ENCODE measurements around the gene POLRMT. TPM values are rescaled to one million over a fixed set of nuclear protein-coding genes. Genes with fewer than 3 reads are reported as not detected.
A peak's percentile ranks its signal among the peaks of the same experiment; 100 is the strongest.

Gene POLRMT
- polyA plus RNA-seq, 1 donor from 2014 or later: 41.9 TPM

GRCh38 chr19:645912-646778 lies 12.8 kb upstream of the POLRMT start:
- H3K27ac Mint-ChIP-seq: peak overlapping the region in 2 of 3 donors; percentile 80 to 85

GRCh38 chr19:644789-645188 lies 11.5 kb upstream of the POLRMT start:
- Mint-ChIP-seq H3K27ac (peak overlapping the region in 2 of 3 donors; percentile 59 to 81), H3K36me3 (peaks cover 4% of the 10 kb centered on the region), H3K27me3 (no peaks in the 10 kb centered on the region), H3K4me1 (peaks cover 0 to 10% (median 9%) of the 10 kb centered on the region in 3 donors), H3K9me3 (no peaks in the 10 kb centered on the region), H3K4me3 (no peak overlapping the region)

More at GRCh38 chr19:645912-646778, 12.8 kb upstream of the POLRMT start:
- peaks cover 4% of the 10 kb centered on the region for H3K36me3 Mint-ChIP-seq
- H3K4me3 Mint-ChIP-seq: peak overlapping the region in 3 of 4 donors; percentile 28 to 85 (median 58)
- H3K9me3 Mint-ChIP-seq: no peaks in the 10 kb centered on the region
- H3K4me1 Mint-ChIP-seq: peaks cover 0 to 10% (median 9%) of the 10 kb centered on the region in 3 donors
- H3K27me3 Mint-ChIP-seq: no peaks in the 10 kb centered on the region

- peak overlapping the region in 1 of 4 donors; percentile 32 for H3K4me3 Mint-ChIP-seq
- H3K9me3 Mint-ChIP-seq: no peaks in the 10 kb centered on the region
- peaks cover 4% of the 10 kb centered on the region for H3K36me3 Mint-ChIP-seq
- peak overlapping the region in 1 of 3 donors; percentile 81 for H3K27ac Mint-ChIP-seq
- H3K27me3 Mint-ChIP-seq: no peaks in the 10 kb centered on the region
- peaks cover 2 to 11% (median 11%) of the 10 kb centered on the region in 3 donors for H3K4me1 Mint-ChIP-seq
Observed at GRCh38 chr19:644363-644762, 11.0 kb upstream of the POLRMT start.

GRCh38 chr19:643736-644135 lies 10.4 kb upstream of the POLRMT start:
- H3K36me3 Mint-ChIP-seq: peaks cover 4% of the 10 kb centered on the region
- H3K4me3 Mint-ChIP-seq: no peak overlapping the region
- H3K27ac Mint-ChIP-seq: no peak overlapping the region
- H3K9me3 Mint-ChIP-seq: no peaks in the 10 kb centered on the region
- H3K27me3 Mint-ChIP-seq: no peaks in the 10 kb centered on the region
- peaks cover 3 to 15% (median 13%) of the 10 kb centered on the region in 3 donors for H3K4me1 Mint-ChIP-seq

- H3K9me3 Mint-ChIP-seq: no peaks in the 10 kb centered on the region
- H3K36me3 Mint-ChIP-seq: peaks cover 4% of the 10 kb centered on the region
- no peak overlapping the region for H3K27ac Mint-ChIP-seq
- H3K27me3 Mint-ChIP-seq: no peaks in the 10 kb centered on the region
- H3K4me1 Mint-ChIP-seq: peaks cover 3 to 17% (median 13%) of the 10 kb centered on the region in 3 donors
- no peak overlapping the region for H3K4me3 Mint-ChIP-seq
Observed at GRCh38 chr19:642767-643727, 9.7 kb upstream of the POLRMT start.

- Mint-ChIP-seq H3K9me3 (peaks cover 0 to 2% (median 0%) of the 10 kb centered on the region in 3 donors), H3K36me3 (peaks cover 3% of the 10 kb centered on the region), H3K4me3 (peak overlapping the region in 3 of 4 donors; percentile 30 to 83 (median 53)), H3K27me3 (no peaks in the 10 kb centered on the region), H3K4me1 (peaks cover 12 to 27% (median 21%) of the 10 kb centered on the region in 3 donors), H3K27ac (peak overlapping the region in 2 of 3 donors; percentile 84 to 87)
Observed at GRCh38 chr19:641702-642101, 8.4 kb upstream of the POLRMT start.

- Mint-ChIP-seq H3K9me3 (peaks cover 0 to 2% (median 0%) of the 10 kb centered on the region in 3 donors), H3K4me1 (peaks cover 14 to 26% (median 21%) of the 10 kb centered on the region in 3 donors), H3K36me3 (no peaks in the 10 kb centered on the region), H3K4me3 (peak overlapping the region in 3 of 4 donors; percentile 44 to 65 (median 53)), H3K27ac (peak overlapping the region in 2 of 3 donors; percentile 37 to 57), H3K27me3 (no peaks in the 10 kb centered on the region)
Observed at GRCh38 chr19:640606-641189, 7.4 kb upstream of the POLRMT start.

GRCh38 chr19:640161-640558 lies 6.8 kb upstream of the POLRMT start:
- no peaks in the 10 kb centered on the region for H3K36me3 Mint-ChIP-seq
- H3K4me1 Mint-ChIP-seq: peaks cover 14 to 26% (median 21%) of the 10 kb centered on the region in 3 donors
- H3K27me3 Mint-ChIP-seq: no peaks in the 10 kb centered on the region
- H3K9me3 Mint-ChIP-seq: peaks cover 0 to 2% (median 0%) of the 10 kb centered on the region in 3 donors
- peak overlapping the region in 3 of 4 donors; percentile 9 to 81 (median 44) for H3K4me3 Mint-ChIP-seq
- H3K27ac Mint-ChIP-seq: peak overlapping the region in 2 of 3 donors; percentile 37 to 57

GRCh38 chr19:639253-640160 lies 6.2 kb upstream of the POLRMT start, which contains the start of gene FGF22:
Gene FGF22 (plus strand): TSS chr19:639879. CDS start chr19:639926, 47 bp downstream.
- H3K9me3 Mint-ChIP-seq: peaks cover 0 to 2% (median 0%) of the 10 kb centered on the region in 3 donors
- peaks cover 14 to 23% (median 17%) of the 10 kb centered on the region in 3 donors for H3K4me1 Mint-ChIP-seq

GRCh38 chr19:638906-639252 lies 5.5 kb upstream of the POLRMT start:
- Mint-ChIP-seq H3K27me3 (no peaks in the 10 kb centered on the region), H3K36me3 (no peaks in the 10 kb centered on the region), H3K4me1 (peaks cover 17 to 22% (median 18%) of the 10 kb centered on the region in 3 donors), H3K4me3 (peak overlapping the region in 2 of 4 donors; percentile 82 to 84), H3K27ac (peak overlapping the region; percentile 88 to 93 (median 90)), H3K9me3 (peaks cover 0 to 2% (median 0%) of the 10 kb centered on the region in 3 donors)

More at GRCh38 chr19:639253-640160, 6.2 kb upstream of the POLRMT start, which contains the start of gene FGF22:
- Mint-ChIP-seq H3K36me3 (no peaks in the 10 kb centered on the region), H3K27ac (peak within 1 kb of the TSS; percentile 88 to 93 (median 90)), H3K4me3 (peak within 1 kb of the TSS; percentile 82 to 96 (median 90)), H3K27me3 (no peaks in the 10 kb centered on the region)

GRCh38 chr19:634975-635652 lies 1.8 kb upstream of the POLRMT start:
- Mint-ChIP-seq H3K36me3 (no peaks in the 10 kb centered on the region), H3K9me3 (peaks cover 0 to 2% (median 0%) of the 10 kb centered on the region in 3 donors)

GRCh38 chr19:633786-634639 lies 676 bp upstream of the POLRMT start:
- H3K4me1 Mint-ChIP-seq: peaks cover 19 to 27% (median 24%) of the 10 kb centered on the region in 3 donors
- H3K9me3 Mint-ChIP-seq: peaks cover 0 to 2% (median 0%) of the 10 kb centered on the region in 3 donors
- peak overlapping the region; percentile 91 to 98 (median 93) for H3K4me3 Mint-ChIP-seq
- no peaks in the 10 kb centered on the region for H3K36me3 Mint-ChIP-seq
- no peaks in the 10 kb centered on the region for H3K27me3 Mint-ChIP-seq
- H3K27ac Mint-ChIP-seq: peak overlapping the region; percentile 92 to 99 (median 94)

More at GRCh38 chr19:634975-635652, 1.8 kb upstream of the POLRMT start:
- Mint-ChIP-seq H3K4me3 (no peak overlapping the region), H3K27ac (peak overlapping the region in 2 of 3 donors; percentile 47 to 65), H3K4me1 (peaks cover 23 to 29% (median 27%) of the 10 kb centered on the region in 3 donors), H3K27me3 (no peaks in the 10 kb centered on the region)
